Choroid plexus epithelial cell (primary cell): ENCODE data around the gene BAHD1.

ENCODE experiments used
- DNase-seq: peaks from one replicate; pipeline ENCODE4 v3.0.0-alpha.2; 2010; ENCODE audit warnings: low read depth
- H3K4me3 ChIP-seq: 2 replicates; pipeline ENCODE4 v1.5.1; 2011; ENCODE audit warnings: low read depth, mild to moderate bottlenecking, control low read depth, low read length, moderate library complexity
- CTCF ChIP-seq: conservative IDR thresholded peaks from 2 replicates; pipeline ENCODE4 v1.5.1; 2011; ENCODE audit warnings: low read depth, mild to moderate bottlenecking, control low read depth, inconsistent platforms, low read length, moderate library complexity

BAHD1 gene

DNA sequence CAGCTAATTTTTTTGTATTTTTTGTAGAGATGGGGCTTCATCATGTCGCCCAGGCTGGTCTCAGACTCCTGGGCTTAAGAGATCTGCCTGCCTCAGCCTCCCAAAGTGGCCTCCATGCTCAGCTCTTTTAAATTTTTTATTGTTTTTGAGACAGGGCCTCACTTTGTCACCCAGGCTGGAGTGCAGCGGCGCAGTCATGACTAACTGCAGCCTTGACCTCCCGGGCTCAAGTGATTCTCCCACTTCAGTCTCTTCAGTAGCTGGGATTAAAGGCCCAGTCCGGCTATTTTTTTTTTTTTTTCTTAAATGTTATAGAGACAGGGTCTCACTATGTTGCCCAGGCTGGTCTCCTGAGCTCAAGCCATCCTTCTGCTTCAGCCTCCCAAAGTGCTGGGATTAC is 15.1 kb upstream of the BAHD1 start:
- no peak for TF ChIP-seq CTCF
- no peak for DNase-seq
- no peak overlapping the region for H3K4me3 ChIP-seq

DNA sequence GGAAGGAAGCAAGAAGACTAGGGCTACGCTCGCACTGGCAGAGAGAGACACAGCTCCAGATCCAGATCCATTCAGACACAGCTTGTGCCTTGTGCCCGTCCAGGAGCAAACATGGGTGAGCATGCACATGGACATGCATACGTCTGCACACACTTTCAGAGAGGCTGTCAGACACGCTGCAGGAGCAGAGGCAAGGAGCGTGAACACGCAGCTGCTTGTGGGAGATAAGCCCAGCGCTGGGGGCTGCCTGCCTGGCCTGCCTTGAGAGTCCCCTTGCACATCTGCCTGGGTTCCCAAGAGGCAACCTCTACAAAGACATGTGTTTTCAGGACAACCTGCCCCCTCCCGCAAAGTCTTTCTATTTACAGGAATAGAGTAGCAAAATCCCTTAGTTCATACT is 13.6 kb upstream of the BAHD1 start:
- H3K4me3 ChIP-seq = no peak overlapping the region
- DNase-seq = no peak
- no peak for TF ChIP-seq CTCF

GRCh38 chr15:40428185-40428584 is 12.6 kb upstream of the BAHD1 start:
- H3K4me3 ChIP-seq = no peak overlapping the region
- DNase-seq = no peak
- no peak for TF ChIP-seq CTCF

DNA sequence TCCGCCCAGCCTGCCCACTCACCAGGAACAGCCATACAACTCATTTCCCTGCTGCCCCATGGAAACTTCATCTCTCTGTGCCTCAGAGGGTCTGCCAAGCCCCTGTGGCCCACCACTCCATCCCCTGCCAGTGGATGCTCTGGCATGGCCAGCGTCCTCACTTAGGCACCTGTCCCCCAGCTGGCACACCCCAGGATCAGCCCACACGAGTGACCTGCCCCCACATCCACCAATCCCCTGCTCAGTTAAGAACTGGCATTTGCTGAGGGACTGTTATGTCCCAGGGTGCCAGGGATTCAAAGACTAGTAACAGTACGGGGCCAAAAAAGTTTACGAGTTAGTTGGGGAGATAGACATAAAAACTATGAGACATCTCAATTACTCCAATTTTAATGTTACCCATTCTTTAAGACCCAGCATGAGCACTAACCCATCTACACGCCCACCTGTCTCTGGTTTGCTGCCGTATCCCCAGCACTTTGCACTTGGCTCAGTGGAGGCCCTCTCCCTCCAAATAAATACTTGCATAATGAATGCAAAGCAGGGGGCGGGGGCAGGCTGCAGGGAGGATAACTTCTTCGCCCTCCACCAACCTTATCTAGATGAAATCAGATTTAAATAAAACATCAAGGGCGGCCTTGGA is 11.6 kb upstream of the BAHD1 start:
- no peak overlapping the region for H3K4me3 ChIP-seq
- DNase-seq = no peak
- TF ChIP-seq CTCF = no peak

- no peak for DNase-seq
These were observed 10.4 kb upstream of the BAHD1 start for GRCh38 chr15:40430271-40430805.

GRCh38 chr15:40435023-40435709 is 5.6 kb upstream of the BAHD1 start:
- no peak for DNase-seq
- H3K4me3 ChIP-seq = no peak overlapping the region
- no peak for TF ChIP-seq CTCF

More at GRCh38 chr15:40430271-40430805, 10.4 kb upstream of the BAHD1 start:
- TF ChIP-seq CTCF = no peak
- no peak overlapping the region for H3K4me3 ChIP-seq
